HCT116 (cell line): ENCODE results near the gene RINT1.

Experiments used
- CTCF ChIP-seq, 3 experiments: fragments of 200-600 bp in 1 of 3; sonication (generic) in 1 of 3; IDR thresholded peaks in 2 of 3; conservative IDR thresholded peaks in 1 of 3; 2 replicates each; pipeline ENCODE4 v1.5.1; 2012 to 2017; ENCODE audit warnings: low read depth in 2 of 3, low read length in 2 of 3, antibody characterized with exemption in 1 of 3, borderline replicate concordance in 1 of 3, control low read depth in 1 of 3, mild to moderate bottlenecking in 1 of 3, mixed read lengths in 1 of 3, mixed run types in 1 of 3, moderate library complexity in 1 of 3; ENCODE audit not compliant: insufficient read depth in 1 of 3
- ELF1 ChIP-seq: IDR thresholded peaks from 2 replicates; pipeline ENCODE4 v1.6.1; 2012; ENCODE audit warnings: low read depth, borderline replicate concordance
- POLR2A ChIP-seq: IDR thresholded peaks from 2 replicates; pipeline ENCODE4 v1.7.0; 2011; ENCODE audit warnings: borderline replicate concordance; ENCODE audit not compliant: insufficient read depth, insufficient read length; ENCODE audit errors: extremely low read depth
- POLR2AphosphoS5 ChIP-seq: IDR thresholded peaks from 2 replicates; pipeline ENCODE4 v1.6.1; 2011; ENCODE audit warnings: mild to moderate bottlenecking, low read depth, low read length, moderate library complexity
- RAD21 ChIP-seq: IDR thresholded peaks from 2 replicates; pipeline ENCODE4 v1.6.1; 2012; ENCODE audit warnings: low read depth, mild to moderate bottlenecking
- REST ChIP-seq: IDR thresholded peaks from 2 replicates; pipeline ENCODE4 v1.6.1; 2012; ENCODE audit warnings: low read depth
- ZFX ChIP-seq: fragments of 450-650 bp; IDR thresholded peaks from 2 replicates; pipeline ENCODE4 v1.6.1; 2017

GRCh38 chr7:105583061-105583460 is 51.1 kb downstream of the RINT1 start:
- no peak for TF ChIP-seq REST
- no peak for TF ChIP-seq ZFX
- no peak for TF ChIP-seq POLR2A
- TF ChIP-seq ELF1 = no peak
- no peak for TF ChIP-seq CTCF (IDR thresholded peaks at IDR 0.05 in 2 of 3, conservative IDR thresholded peaks at IDR 0.05 in 1 of 3; ENCODE audit: borderline replicate concordance in 1 of 3, insufficient read depth in 1 of 3, low read depth in 2 of 3, low read length in 2 of 3)
- TF ChIP-seq POLR2AphosphoS5 = no peak
- TF ChIP-seq RAD21 = no peak
